RWPE2 (cell line): ENCODE results near the gene SOHLH1.

ENCODE experiments used
- ATAC-seq: fragments of 200-7000 bp; cut with Tn5 transposase; 3 replicates; pipeline ENCODE4 v1.9.1; 2021; ENCODE audit warnings: low read depth
- DNase-seq: peaks from one replicate; pipeline ENCODE4 v3.0.0-alpha.2; 2020; ENCODE audit warnings: low spot score
- H3K27ac ChIP-seq: fragments of 450-650 bp; 2 replicates; pipeline ENCODE4 v1.5.1; 2017; ENCODE audit warnings: mild to moderate bottlenecking; ENCODE audit not compliant: poor library complexity, severe bottlenecking
- H3K27me3 ChIP-seq: fragments of 250-450 bp; sonication (Bioruptor Pico); 2 replicates; pipeline ENCODE4 v1.5.1; 2021; ENCODE audit warnings: mild to moderate bottlenecking, moderate library complexity; ENCODE audit not compliant: insufficient read depth, poor library complexity, severe bottlenecking
- H3K36me3 ChIP-seq: fragments of 250-450 bp; sonication (Bioruptor Pico); 2 replicates; pipeline ENCODE4 v1.5.1; 2020; ENCODE audit warnings: low read depth, mild to moderate bottlenecking, moderate library complexity
- H3K4me1 ChIP-seq: fragments of 250-450 bp; sonication (Bioruptor Pico); 2 replicates; pipeline ENCODE4 v1.5.1; 2021; ENCODE audit warnings: mild to moderate bottlenecking, moderate library complexity; ENCODE audit not compliant: insufficient read depth, poor library complexity, severe bottlenecking
- H3K4me3 ChIP-seq: fragments of 250-450 bp; sonication (Bioruptor Pico); 2 replicates; pipeline ENCODE4 v1.5.1; 2021; ENCODE audit warnings: mild to moderate bottlenecking, moderate library complexity; ENCODE audit not compliant: severe bottlenecking
- H3K9me3 ChIP-seq: fragments of 250-450 bp; sonication (Bioruptor Pico); 2 replicates; pipeline ENCODE4 v1.5.1; 2021; ENCODE audit warnings: mild to moderate bottlenecking, moderate library complexity; ENCODE audit not compliant: severe bottlenecking
- CTCF ChIP-seq: fragments of 450-650 bp; IDR thresholded peaks from one replicate; pipeline ENCODE4 v1.5.1; 2017; ENCODE audit warnings: mild to moderate bottlenecking, moderate library complexity; ENCODE audit not compliant: poor library complexity, severe bottlenecking

Gene SOHLH1

GRCh38 chr9:135701067-135701958, 2.0 kb upstream of the SOHLH1 start:
- peak; percentile 6; the same call in 1 of the 3 replicates for ATAC-seq
- DNase-seq = no peak
- Histone ChIP-seq H3K4me1 (no peaks in the 10 kb centered on the region), H3K4me3 (no peak overlapping the region), H3K9me3 (no peaks in the 10 kb centered on the region), H3K36me3 (no peaks in the 10 kb centered on the region), H3K27me3 (peaks cover 21% of the 10 kb centered on the region), H3K27ac (no peak overlapping the region)
- no peak for TF ChIP-seq CTCF

- no peak for ATAC-seq
- Histone ChIP-seq H3K9me3 (no peaks in the 10 kb centered on the region), H3K36me3 (no peaks in the 10 kb centered on the region), H3K27ac (no peak overlapping the region), H3K4me1 (no peaks in the 10 kb centered on the region), H3K27me3 (peaks cover 19% of the 10 kb centered on the region), H3K4me3 (no peak overlapping the region)
- TF ChIP-seq CTCF = no peak
- DNase-seq = no peak
These were observed 1.2 kb upstream of the SOHLH1 start for GRCh38 chr9:135700525-135700924.

GRCh38 chr9:135698767-135699166, 514 bp downstream of the SOHLH1 start:
- Histone ChIP-seq H3K4me3 (no peak overlapping the region), H3K36me3 (no peaks in the 10 kb centered on the region), H3K9me3 (no peaks in the 10 kb centered on the region), H3K27ac (no peak overlapping the region), H3K27me3 (peaks cover 19% of the 10 kb centered on the region), H3K4me1 (no peaks in the 10 kb centered on the region)
- no peak for ATAC-seq
- no peak for TF ChIP-seq CTCF
- DNase-seq = no peak

- Histone ChIP-seq H3K9me3 (no peaks in the 10 kb centered on the region), H3K4me1 (no peaks in the 10 kb centered on the region), H3K27me3 (peaks cover 18% of the 10 kb centered on the region), H3K27ac (no peak overlapping the region), H3K4me3 (no peak overlapping the region), H3K36me3 (no peaks in the 10 kb centered on the region)
- no peak for TF ChIP-seq CTCF
- no peak for DNase-seq
- ATAC-seq = no peak
These were observed 1.0 kb downstream of the SOHLH1 start for GRCh38 chr9:135698236-135698635.

GRCh38 chr9:135697226-135697625, 2.1 kb downstream of the SOHLH1 start:
- H3K36me3 ChIP-seq = no peaks in the 10 kb centered on the region
- ATAC-seq (no peak), DNase-seq (no peak)
- no peak overlapping the region for H3K4me3 ChIP-seq
- no peaks in the 10 kb centered on the region for H3K9me3 ChIP-seq
- TF ChIP-seq CTCF = no peak
- no peaks in the 10 kb centered on the region for H3K4me1 ChIP-seq
- H3K27ac ChIP-seq = no peak overlapping the region
- H3K27me3 ChIP-seq = peaks cover 9% of the 10 kb centered on the region
